B cell (primary cell): ENCODE measurements around the gene GRIP1. TPM values are rescaled to one million over a fixed set of nuclear protein-coding genes. Genes with fewer than 3 reads are reported as not detected.

Experiments used
- ATAC-seq: fragments of 200-7000 bp; cut with Tn5 transposase; one replicate; pipeline ENCODE4 v1.10.0; 2021; ENCODE audit warnings: low read depth, mild to moderate bottlenecking, moderate number of reproducible peaks, moderate library complexity
- CTCF ChIA-PET: fragments of 350-600 bp; sonication (Branson Sonifier 250); formaldehyde crosslinking; loops from one replicate; lab custom pipeline; 2021; ENCODE audit warnings: antibody characterized with exemption, inconsistent platforms; lab: Charles Lee
- POLR2A ChIA-PET: fragments of 350-600 bp; sonication (Branson Sonifier 250); formaldehyde crosslinking; loops from one replicate; lab custom pipeline; 2021; ENCODE audit warnings: antibody characterized with exemption; lab: Charles Lee
- DNase-seq: peaks from one replicate; pipeline ENCODE4 v3.0.0; 2013
- H2AFZ ChIP-seq: 2 replicates; pipeline ENCODE4 v1.6.1; 2012; ENCODE audit warnings: mild to moderate bottlenecking, low read depth, low read length; ENCODE audit not compliant: insufficient read depth, poor library complexity, severe bottlenecking
- H3K27ac ChIP-seq, 2 donors: 1 replicate in 1 of 2; 2 replicates in 1 of 2; pipeline ENCODE4 v1.5.1; 2012 to 2013; ENCODE audit warnings: low read length in 2 of 2, mild to moderate bottlenecking in 2 of 2, moderate library complexity in 1 of 2
- H3K27me3 ChIP-seq, 4 experiments: fragments of 200-600 bp in 1 of 4; sonication (generic) in 1 of 4; replicated peaks in 1 of 4; 1 replicate in 2 of 4; 2 replicates in 2 of 4; pipeline versions ENCODE4 v1.6.1 to v1.7.0; 2013 to 2016; ENCODE audit warnings: low read length in 3 of 4, mild to moderate bottlenecking in 2 of 4, mixed read lengths in 1 of 4, moderate library complexity in 1 of 4; ENCODE audit not compliant: insufficient read depth in 4 of 4, control insufficient read depth in 3 of 4; ENCODE audit errors: control extremely low read depth in 1 of 4
- H3K36me3 ChIP-seq, 2 experiments: replicated peaks in 1 of 2; 1 replicate in 1 of 2; 2 replicates in 1 of 2; pipeline versions ENCODE4 v1.6.1 to v1.7.1; 2013; ENCODE audit warnings: low read length in 1 of 2; ENCODE audit not compliant: insufficient read depth in 2 of 2, control insufficient read depth in 1 of 2; ENCODE audit errors: control extremely low read depth in 1 of 2, extremely low read depth in 1 of 2
- H3K4me1 ChIP-seq, 2 donors: fragments of 200-600 bp in 1 of 2; sonication (generic) in 1 of 2; 1 replicate in 1 of 2; 2 replicates in 1 of 2; pipeline versions ENCODE4 v1.5.1 to v1.6.1; 2013 to 2017; ENCODE audit warnings: low read length in 2 of 2; ENCODE audit not compliant: control insufficient read depth in 2 of 2, insufficient read depth in 2 of 2
- H3K4me2 ChIP-seq: replicated peaks from 2 replicates; pipeline ENCODE3; 2012; ENCODE audit warnings: mild to moderate bottlenecking, low read depth, low read length; ENCODE audit not compliant: poor library complexity, severe bottlenecking
- H3K4me3 ChIP-seq, 5 experiments: fragments of 200-600 bp in 1 of 5; sonication (generic) in 1 of 5; 1 replicate in 3 of 5; 2 replicates in 2 of 5; pipeline versions ENCODE4 v1.5.1 to v1.7.0; 2011 to 2016; ENCODE audit warnings: low read length in 4 of 5, mild to moderate bottlenecking in 4 of 5, low read depth in 2 of 5, control low read depth in 1 of 5, moderate library complexity in 1 of 5; ENCODE audit not compliant: insufficient read depth in 1 of 5; ENCODE audit errors: control extremely low read depth in 1 of 5, extremely low read depth in 1 of 5
- H3K79me2 ChIP-seq: fragments of 200-600 bp; sonication (generic); one replicate; pipeline ENCODE4 v1.6.0; 2016; ENCODE audit warnings: low read length; ENCODE audit not compliant: control insufficient read depth, insufficient read depth
- H3K9ac ChIP-seq: fragments of 200-600 bp; sonication (generic); 2 replicates; pipeline ENCODE4 v1.6.1; 2017; ENCODE audit warnings: mild to moderate bottlenecking, low read length, moderate library complexity
- H3K9me3 ChIP-seq, 3 donors: one replicate each; pipeline versions ENCODE4 v1.6.1 to v1.7.1; 2013; ENCODE audit warnings: low read length in 2 of 3; ENCODE audit not compliant: control insufficient read depth in 2 of 3, insufficient read depth in 1 of 3; ENCODE audit errors: control extremely low read depth in 1 of 3
- H4K20me1 ChIP-seq: 2 replicates; pipeline ENCODE4 v1.6.0; 2012; ENCODE audit warnings: mild to moderate bottlenecking, low read length; ENCODE audit not compliant: insufficient read depth, control insufficient read depth, poor library complexity, severe bottlenecking
- H3K27ac Mint-ChIP-seq: one replicate; pipeline ENCODE4 v1.8.0; 2021; ENCODE audit warnings: mixed read lengths
- H3K27me3 Mint-ChIP-seq: one replicate; pipeline ENCODE4 v1.8.0; 2021; ENCODE audit warnings: mixed read lengths
- H3K4me1 Mint-ChIP-seq: one replicate; pipeline ENCODE4 v1.8.0; 2021; ENCODE audit warnings: mixed read lengths
- H3K4me3 Mint-ChIP-seq: one replicate; pipeline ENCODE4 v1.8.0; 2021; ENCODE audit warnings: mixed read lengths
- H3K9me3 Mint-ChIP-seq: one replicate; pipeline ENCODE4 v1.8.0; 2022; ENCODE audit warnings: mixed read lengths; ENCODE audit not compliant: insufficient read depth
- CTCF ChIP-seq: fragments of 200-600 bp; IDR thresholded peaks from one replicate; pipeline ENCODE4 v1.8.0; 2022; ENCODE audit warnings: antibody characterized with exemption, mild to moderate bottlenecking
- EZH2 ChIP-seq: IDR thresholded peaks from 2 replicates; pipeline ENCODE4 v1.6.1; 2012; ENCODE audit warnings: borderline replicate concordance, low read depth, mild to moderate bottlenecking, moderate library complexity, low read length; ENCODE audit not compliant: insufficient read depth, poor library complexity, severe bottlenecking
- WGBS: methylation state at CpG from one replicate; pipeline ENCODE4 v1.1.5; 2013; ENCODE audit warnings: missing lambda C conversion rate; ENCODE audit not compliant: insufficient coverage; 5-methylcytosine and 5-hydroxymethylcytosine counted together
- intact Hi-C: fragments of 100-400 bp; cut with micrococcal nuclease; formaldehyde crosslinking; loops from one replicate; pipeline ENCODE4 v1.10.0; 2022
- polyA plus RNA-seq: library from polyadenylated mRNA; depleted of rRNA; stranded (reverse); fragments of >200 nt; gene quantifications from 2 replicates; pipeline ENCODE4 v1.2.3, GENCODE V29; 2012
- total RNA-seq, 2 donors: library from RNA; stranded (reverse); fragments of 120-200 nt in 1 of 2; gene quantifications; 1 replicate in 1 of 2; 2 replicates in 1 of 2; pipeline versions ENCODE4 v1.2.3 to v1.2.4, GENCODE V29; 2013 to 2022

The GRIP1 gene
- total and polyA plus RNA-seq, 2 donors (not counting 1 experiment from before 2014, with no cell fraction given): 0.22 TPM; not detected in 1

GRCh38 chr12:66623455-66623854 lies 55.4 kb downstream of the GRIP1 start:
- intact Hi-C loops: loop anchor here (5.0 kb wide), 1 partner anchor 39 kb away; no protein-coding TSS in a partner anchor
- Mint-ChIP-seq H3K4me1 (peaks cover 66% of the 10 kb centered on the region), H3K27me3 (no peaks in the 10 kb centered on the region), H3K27ac (no peak overlapping the region), H3K9me3 (no peaks in the 10 kb centered on the region), H3K4me3 (no peak overlapping the region)
- DNase-seq (no peak), ATAC-seq (no peak)
- Histone ChIP-seq H3K4me3 (no peak overlapping the region), H3K4me1 (peaks cover 31 to 38% of the 10 kb centered on the region in 2 donors), H3K9ac (no peak overlapping the region), H2AFZ (no peak overlapping the region), H3K9me3 (no peaks in the 10 kb centered on the region), H3K27ac (no peak overlapping the region), H3K27me3 (no peaks in the 10 kb centered on the region), H4K20me1 (no peaks in the 10 kb centered on the region), H3K4me2 (no peak overlapping the region), H3K79me2 (no peaks in the 10 kb centered on the region), H3K36me3 (no peaks in the 10 kb centered on the region)
- TF ChIP-seq CTCF: no peak
- TF ChIP-seq EZH2: no peak
- ChIA-PET CTCF (interaction anchor here (1.0 kb wide), 1 partner anchor 71 kb away, joined by 3 read pairs; no protein-coding TSS in a partner anchor), POLR2A (no interaction called here)

- no peaks in the 10 kb centered on the region for H3K27me3 ChIP-seq
- no peak for TF ChIP-seq CTCF
- H3K9me3 ChIP-seq: no peaks in the 10 kb centered on the region
- no peaks in the 10 kb centered on the region for H3K79me2 ChIP-seq
- no peak overlapping the region for H3K4me3 ChIP-seq
- no peak for DNase-seq
- no peak for ATAC-seq
- no peak overlapping the region for H3K4me2 ChIP-seq
- CTCF ChIA-PET: no interaction called here
- WGBS: no CpG with 5 or more reads among the region's 2 CpGs
- H3K36me3 ChIP-seq: no peaks in the 10 kb centered on the region
- peaks cover 63% of the 10 kb centered on the region for H3K4me1 Mint-ChIP-seq
- H3K4me3 Mint-ChIP-seq: no peak overlapping the region
- no peaks in the 10 kb centered on the region for H3K9me3 Mint-ChIP-seq
- POLR2A ChIA-PET: no interaction called here
- no peak overlapping the region for H3K27ac ChIP-seq
- no peak overlapping the region for H3K27ac Mint-ChIP-seq
- no peaks in the 10 kb centered on the region for H3K27me3 Mint-ChIP-seq
- H3K4me1 ChIP-seq: peaks cover 26 to 46% of the 10 kb centered on the region in 2 donors
- intact Hi-C loops: loop anchor here (5.0 kb wide), 1 partner anchor 42 kb away; no protein-coding TSS in a partner anchor
- no peak overlapping the region for H3K9ac ChIP-seq
- no peak overlapping the region for H2AFZ ChIP-seq
- no peaks in the 10 kb centered on the region for H4K20me1 ChIP-seq
These were observed 58.2 kb downstream of the GRIP1 start for GRCh38 chr12:66620688-66621087.
